ENCODE data around the gene IL1F10. TPM values are rescaled to one million over a fixed set of nuclear protein-coding genes. Genes with fewer than 3 reads are reported as not detected.

IL1F10 gene
- total RNA-seq, 2 donors from 2014 or later: not detected

- intact Hi-C loops (cut with DNase I): no loop called here
- H3K4me1 ChIP-seq (replicated peaks): peaks cover 3% of the 10 kb centered on the region
- H3K27ac ChIP-seq: no peak overlapping the region
- no peaks in the 10 kb centered on the region for H3K36me3 ChIP-seq
- DNase-seq (ENCODE audit: low spot score): no peak
- no peak overlapping the region for H3K4me3 ChIP-seq
- TF ChIP-seq POLR2AphosphoS5 (IDR thresholded peaks at IDR 0.05) (no peak), CTCF (IDR thresholded peaks at IDR 0.05) (no peak), POLR2A (IDR thresholded peaks at IDR 0.05) (no peak)
- 92% methylated on average over 3 of the region's 3 CpGs for WGBS
- H3K9me3 ChIP-seq: no peaks in the 10 kb centered on the region
- H3K27me3 ChIP-seq (replicated peaks; ENCODE audit: insufficient read depth): no peaks in the 10 kb centered on the region
These were observed 7.8 kb downstream of the IL1F10 start for GRCh38 chr2:113075600-113075999.

- Histone ChIP-seq H3K4me3 (no peak overlapping the region), H3K4me1 (replicated peaks) (peaks cover 3% of the 10 kb centered on the region), H3K27ac (no peak overlapping the region), H3K36me3 (no peaks in the 10 kb centered on the region), H3K27me3 (replicated peaks; ENCODE audit: insufficient read depth) (no peaks in the 10 kb centered on the region), H3K9me3 (no peaks in the 10 kb centered on the region)
- TF ChIP-seq CTCF (IDR thresholded peaks at IDR 0.05): no peak
- no peak for TF ChIP-seq POLR2A (IDR thresholded peaks at IDR 0.05)
- TF ChIP-seq POLR2AphosphoS5 (IDR thresholded peaks at IDR 0.05): no peak
- intact Hi-C loops (cut with DNase I): no loop called here
- WGBS: 78% methylated on average over 3 of the region's 3 CpGs
- DNase-seq (ENCODE audit: low spot score): no peak
These were observed 9.3 kb downstream of the IL1F10 start for GRCh38 chr2:113076954-113077669.

- no peak for TF ChIP-seq POLR2AphosphoS5 (IDR thresholded peaks at IDR 0.05)
- no peak for TF ChIP-seq CTCF (IDR thresholded peaks at IDR 0.05)
- TF ChIP-seq POLR2A (IDR thresholded peaks at IDR 0.05): no peak
- Histone ChIP-seq H3K27ac (no peak overlapping the region), H3K9me3 (no peaks in the 10 kb centered on the region), H3K36me3 (no peaks in the 10 kb centered on the region), H3K4me1 (replicated peaks) (peaks cover 3% of the 10 kb centered on the region), H3K4me3 (no peak overlapping the region), H3K27me3 (replicated peaks; ENCODE audit: insufficient read depth) (no peaks in the 10 kb centered on the region)
- WGBS: 71% methylated on average over 1 of the region's 1 CpG
- intact Hi-C loops (cut with DNase I): no loop called here
- DNase-seq (ENCODE audit: low spot score): peak; percentile 16
These were observed 10.2 kb downstream of the IL1F10 start for GRCh38 chr2:113077921-113078320.

GRCh38 chr2:113078350-113078839, 10.6 kb downstream of the IL1F10 start:
- WGBS: 35% methylated on average over 6 of the region's 6 CpGs
- intact Hi-C loops (cut with DNase I): no loop called here

GRCh38 chr2:113079131-113079530, 11.4 kb downstream of the IL1F10 start:
- TF ChIP-seq CTCF (IDR thresholded peaks at IDR 0.05) (no peak), POLR2AphosphoS5 (IDR thresholded peaks at IDR 0.05) (peak; percentile 8), POLR2A (IDR thresholded peaks at IDR 0.05) (no peak)
- Histone ChIP-seq H3K9me3 (no peaks in the 10 kb centered on the region), H3K4me1 (replicated peaks) (peaks cover 3% of the 10 kb centered on the region), H3K4me3 (no peak overlapping the region), H3K27ac (no peak overlapping the region), H3K27me3 (replicated peaks; ENCODE audit: insufficient read depth) (no peaks in the 10 kb centered on the region), H3K36me3 (no peaks in the 10 kb centered on the region)
- peak; percentile 22 for DNase-seq (ENCODE audit: low spot score)
- 46% methylated on average over 4 of the region's 4 CpGs for WGBS
- intact Hi-C loops (cut with DNase I): no loop called here

More at GRCh38 chr2:113078350-113078839, 10.6 kb downstream of the IL1F10 start:
- Histone ChIP-seq H3K4me3 (no peak overlapping the region), H3K9me3 (no peaks in the 10 kb centered on the region), H3K27me3 (replicated peaks; ENCODE audit: insufficient read depth) (no peaks in the 10 kb centered on the region), H3K36me3 (no peaks in the 10 kb centered on the region), H3K4me1 (replicated peaks) (peaks cover 3% of the 10 kb centered on the region), H3K27ac (no peak overlapping the region)
- TF ChIP-seq POLR2A (IDR thresholded peaks at IDR 0.05) (no peak), POLR2AphosphoS5 (IDR thresholded peaks at IDR 0.05) (peak; percentile 17)
- DNase-seq (ENCODE audit: low spot score): peak; percentile 13
